Esophagus squamous epithelium (tissue), 5 donors: ENCODE results near the gene NSMF. TPM values are rescaled to one million over a fixed set of nuclear protein-coding genes. Genes with fewer than 3 reads are reported as not detected.

ENCODE experiments used
- DNase-seq: peaks from one replicate; lab custom pipeline; 2025; lab: John Stamatoyannopoulos, UW
- H3K27ac ChIP-seq, 4 donors: fragments of 200-600 bp; sonication (generic); one replicate each; pipeline ENCODE4 v1.5.1; 2016 to 2019; ENCODE audit warnings: mild to moderate bottlenecking in 1 of 4
- H3K27me3 ChIP-seq, 4 donors: fragments of 200-600 bp; sonication (generic); 1 replicate in 3 of 4; 2 replicates in 1 of 4; pipeline versions ENCODE4 v1.5.1 to v1.6.0; 2017 to 2021; ENCODE audit warnings: antibody characterized with exemption in 1 of 4
- H3K36me3 ChIP-seq, 3 donors: fragments of 200-600 bp; sonication (generic); one replicate each; pipeline ENCODE4 v1.5.1; 2016 to 2019
- H3K4me1 ChIP-seq, 3 donors: fragments of 200-600 bp; sonication (generic); one replicate each; pipeline ENCODE4 v1.5.1; 2017 to 2019
- H3K4me3 ChIP-seq, 4 donors: fragments of 200-600 bp; sonication (generic); 1 replicate in 3 of 4; 2 replicates in 1 of 4; pipeline ENCODE4 v1.5.1; 2016 to 2019; ENCODE audit warnings: mild to moderate bottlenecking in 2 of 4, moderate library complexity in 1 of 4
- H3K9me3 ChIP-seq, 3 donors: fragments of 200-600 bp; sonication (generic); one replicate each; pipeline ENCODE4 v1.5.1; 2016 to 2019
- CTCF ChIP-seq, 6 experiments: fragments of 450-650 bp in 4 of 6; fragments of 200-600 bp in 2 of 6; sonication (generic) in 2 of 6; IDR thresholded peaks; one replicate each; pipeline ENCODE4 v1.5.1; 2016 to 2019; ENCODE audit warnings: antibody characterized with exemption in 6 of 6, mild to moderate bottlenecking in 4 of 6, moderate library complexity in 4 of 6
- POLR2A ChIP-seq, 4 donors: fragments of 450-650 bp; IDR thresholded peaks; one replicate each; pipeline ENCODE4 v1.6.1; 2017; ENCODE audit warnings: antibody characterized with exemption in 4 of 4, mild to moderate bottlenecking in 4 of 4, moderate library complexity in 3 of 4
- WGBS, 2 donors: methylation state at CpG; one replicate each; pipeline ENCODE4 v1.1.5; 2018; 5-methylcytosine and 5-hydroxymethylcytosine counted together
- intact Hi-C: fragments of 100-400 bp; cut with DNase I; formaldehyde crosslinking; loops from one replicate; pipeline ENCODE4 v1.15.0; 2022
- total RNA-seq, 4 donors: library from RNA; depleted of rRNA; stranded (reverse); fragments of >200 nt; gene quantifications; one replicate each; pipeline ENCODE4 v1.1.0, GENCODE V29; 2016
- donor health status: DM: yes; HTN: yes; CAD: no.

The NSMF gene
- total RNA-seq, 4 donors from 2014 or later = 16.2 to 38.1 (median 20.6) TPM

- intact Hi-C loops = no loop called here
- Histone ChIP-seq H3K4me3 (no peak overlapping the region), H3K36me3 (peaks cover 0 to 26% (median 0%) of the 10 kb centered on the region in 3 donors), H3K9me3 (no peaks in the 10 kb centered on the region), H3K27me3 (no peaks in the 10 kb centered on the region), H3K27ac (no peak overlapping the region), H3K4me1 (peaks cover 0 to 5% (median 0%) of the 10 kb centered on the region in 3 donors)
- WGBS, 2 donors = 85 to 86% methylated on average over 19 of the region's 20 CpGs
- TF ChIP-seq CTCF (IDR thresholded peaks at IDR 0.05) = no peak
- TF ChIP-seq POLR2A (IDR thresholded peaks at IDR 0.05) = no peak
- DNase-seq = no peak
Measured at GRCh38 chr9:137397675-137398423, 61.3 kb downstream of the NSMF start.

Other genes starting within 250 kb of the NSMF start
- gene RNF208, start 237.1 kb downstream of the NSMF start, total RNA-seq = 1 to 10 TPM; 2.3 to 3.2 (median 2.5) TPM
- gene CYSRT1, start 234.2 kb downstream of the NSMF start, total RNA-seq = 100 to 1,000 TPM; 114 to 301 (median 152) TPM
- 1 to 10 TPM; 1.2 to 5.2 (median 3.0) TPM for gene RNF224, start 231.8 kb downstream of the NSMF start, total RNA-seq
- 1 to 10 TPM in 1 of 4 donors, under 1 TPM in 2, not detected in 1; 0.11 to 1.7 (median 0.38) TPM for gene SLC34A3, start 228.4 kb downstream of the NSMF start, total RNA-seq
- 100 to 1,000 TPM; 367 to 753 (median 540) TPM for gene TUBB4B, start 218.0 kb downstream of the NSMF start, total RNA-seq
- not detected for gene STPG3, start 208.0 kb downstream of the NSMF start, total RNA-seq
- gene NELFB, start 204.0 kb downstream of the NSMF start, total RNA-seq = 10 to 100 TPM; 26.1 to 41.4 (median 35.2) TPM
- 10 to 100 TPM in 3 of 4 donors, 1 to 10 TPM in 1; 8.8 to 17.5 (median 13.5) TPM for gene TOR4A, start 181.6 kb downstream of the NSMF start, total RNA-seq
- 10 to 100 TPM; 19.6 to 33.9 (median 27.5) TPM for gene NRARP, start 157.1 kb downstream of the NSMF start, total RNA-seq
- 10 to 100 TPM in 2 of 4 donors, 1 to 10 TPM in 2; 2.8 to 16.8 (median 9.1) TPM for gene EXD3, start 36.2 kb downstream of the NSMF start, total RNA-seq
- 1 to 10 TPM; 2.1 to 7.4 (median 4.8) TPM for gene NOXA1, start 35.9 kb downstream of the NSMF start, total RNA-seq
- not detected for gene ENTPD8, start 18.0 kb downstream of the NSMF start, total RNA-seq
- 1 to 10 TPM in 2 of 4 donors, under 1 TPM in 2; 0.61 to 3.4 (median 0.91) TPM for gene PNPLA7, start 91.1 kb upstream of the NSMF start, total RNA-seq
- gene MRPL41, start 92.5 kb upstream of the NSMF start, total RNA-seq = 10 to 100 TPM; 31.6 to 48.6 (median 37.1) TPM
- gene DPH7, start 119.6 kb upstream of the NSMF start, total RNA-seq = 10 to 100 TPM; 13.4 to 32.2 (median 21.7) TPM
- gene ZMYND19, start 131.2 kb upstream of the NSMF start, total RNA-seq = 10 to 100 TPM; 17.5 to 28.8 (median 25.2) TPM
- 100 to 1,000 TPM in 2 of 4 donors, 10 to 100 TPM in 2; 53.3 to 121 (median 89.6) TPM for gene ARRDC1, start 146.4 kb upstream of the NSMF start, total RNA-seq
- 10 to 100 TPM; 42.8 to 87.0 (median 65.0) TPM for gene EHMT1, start 159.7 kb upstream of the NSMF start, total RNA-seq